GM18517 (cell line): ENCODE measurements around the gene AXIN1.
A peak's percentile ranks its signal among the peaks of the same experiment; 100 is the strongest.
"Not testable (repeated sequence)": the region's sequence is repeated elsewhere in the genome, so short reads cannot be mapped to it uniquely, and the experiment has no call there.

ENCODE experiments used
- ATAC-seq: cut with Tn5 transposase; IDR thresholded peaks from one replicate; pipeline ENCODE4 v1.9.1; 2021; ENCODE audit warnings: mild to moderate bottlenecking, moderate library complexity; ENCODE audit not compliant: unreplicated experiment

The AXIN1 gene, protein sequence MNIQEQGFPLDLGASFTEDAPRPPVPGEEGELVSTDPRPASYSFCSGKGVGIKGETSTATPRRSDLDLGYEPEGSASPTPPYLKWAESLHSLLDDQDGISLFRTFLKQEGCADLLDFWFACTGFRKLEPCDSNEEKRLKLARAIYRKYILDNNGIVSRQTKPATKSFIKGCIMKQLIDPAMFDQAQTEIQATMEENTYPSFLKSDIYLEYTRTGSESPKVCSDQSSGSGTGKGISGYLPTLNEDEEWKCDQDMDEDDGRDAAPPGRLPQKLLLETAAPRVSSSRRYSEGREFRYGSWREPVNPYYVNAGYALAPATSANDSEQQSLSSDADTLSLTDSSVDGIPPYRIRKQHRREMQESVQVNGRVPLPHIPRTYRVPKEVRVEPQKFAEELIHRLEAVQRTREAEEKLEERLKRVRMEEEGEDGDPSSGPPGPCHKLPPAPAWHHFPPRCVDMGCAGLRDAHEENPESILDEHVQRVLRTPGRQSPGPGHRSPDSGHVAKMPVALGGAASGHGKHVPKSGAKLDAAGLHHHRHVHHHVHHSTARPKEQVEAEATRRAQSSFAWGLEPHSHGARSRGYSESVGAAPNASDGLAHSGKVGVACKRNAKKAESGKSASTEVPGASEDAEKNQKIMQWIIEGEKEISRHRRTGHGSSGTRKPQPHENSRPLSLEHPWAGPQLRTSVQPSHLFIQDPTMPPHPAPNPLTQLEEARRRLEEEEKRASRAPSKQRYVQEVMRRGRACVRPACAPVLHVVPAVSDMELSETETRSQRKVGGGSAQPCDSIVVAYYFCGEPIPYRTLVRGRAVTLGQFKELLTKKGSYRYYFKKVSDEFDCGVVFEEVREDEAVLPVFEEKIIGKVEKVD

GRCh38 chr16:352547-353403 is at the start of gene AXIN1:
Gene AXIN1, minus strand, starts transcription at chr16:352723. Its CDS starts 5,698 bp downstream, at chr16:347025.
- ATAC-seq: no peak

GRCh38 chr16:401468-402348 is 49.2 kb upstream of the AXIN1 start, which contains the start of gene DECR2:
Gene DECR2, plus strand, starts transcription at chr16:401885. Its CDS starts 79 bp downstream, at chr16:401964.
- peak; percentile 52 for ATAC-seq

- no peak for ATAC-seq
These were observed 47.6 kb upstream of the AXIN1 start for GRCh38 chr16:400061-400591.

DNA sequence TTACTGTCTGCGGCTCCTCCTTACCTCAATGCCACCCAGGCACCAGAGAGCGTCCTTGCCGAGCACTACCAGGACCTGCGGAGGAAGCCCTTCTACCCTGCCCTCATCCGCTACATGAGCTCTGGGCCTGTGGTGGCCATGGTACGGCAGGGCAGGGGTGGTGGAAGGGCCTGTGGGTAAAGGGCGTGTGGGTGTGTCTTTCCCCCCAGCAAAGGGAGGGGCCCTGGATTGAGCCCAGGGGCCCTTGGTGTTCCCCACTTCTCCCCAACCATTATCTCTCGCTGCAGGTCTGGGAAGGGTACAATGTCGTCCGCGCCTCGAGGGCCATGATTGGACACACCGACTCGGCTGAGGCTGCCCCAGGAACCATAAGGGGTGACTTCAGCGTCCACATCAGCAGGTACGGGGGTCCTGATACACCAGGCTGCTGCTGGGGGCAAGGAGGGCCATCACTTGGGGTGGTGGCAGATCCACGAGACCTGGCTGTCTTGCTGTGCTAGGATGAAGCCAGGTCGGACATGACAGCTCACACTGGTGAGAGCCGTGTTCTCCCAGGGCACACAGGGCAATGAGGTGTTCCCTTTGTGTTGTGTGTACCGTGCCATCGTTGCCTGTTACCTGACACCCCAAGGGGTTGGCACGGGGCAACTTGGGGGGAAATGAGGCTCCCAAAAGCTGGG is 47.0 kb upstream of the AXIN1 start:
- ATAC-seq: no peak

DNA sequence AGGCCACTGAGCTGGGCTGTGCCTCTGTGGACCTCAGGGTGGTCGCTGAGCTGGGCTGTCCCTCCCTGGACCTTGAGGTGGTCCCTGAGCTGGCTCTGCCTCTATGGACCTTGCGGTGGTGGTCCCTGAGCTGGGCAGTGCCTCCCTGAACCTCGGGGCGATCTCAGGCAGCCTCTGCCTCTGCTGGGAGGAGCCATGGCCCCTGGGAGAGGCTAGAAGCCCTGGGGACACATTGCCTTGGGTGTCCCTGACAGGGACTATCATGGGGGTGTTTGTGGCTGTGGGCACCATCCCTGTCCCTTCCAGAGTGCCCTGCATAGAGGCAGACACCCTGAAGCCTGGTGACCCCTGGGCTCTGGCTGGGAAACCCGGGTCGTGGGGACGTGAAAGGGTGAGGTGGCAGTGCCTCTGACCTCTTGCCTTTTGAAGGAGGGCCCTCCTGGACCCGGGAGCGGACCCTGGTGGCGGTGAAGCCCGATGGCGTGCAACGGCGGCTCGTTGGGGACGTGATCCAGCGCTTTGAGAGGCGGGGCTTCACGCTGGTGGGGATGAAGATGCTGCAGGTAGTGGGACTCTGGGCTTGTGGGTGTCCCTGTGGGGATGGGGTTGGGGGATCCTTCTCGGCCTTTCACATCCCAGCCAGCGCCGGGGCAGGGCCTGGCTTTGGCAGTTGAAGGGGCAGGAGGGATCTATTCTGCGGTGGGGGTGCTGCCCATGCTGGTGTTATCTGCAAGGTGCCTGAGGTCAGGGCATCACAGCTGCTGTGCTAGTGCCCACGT is 46.2 kb upstream of the AXIN1 start:
- ATAC-seq: no peak

DNA sequence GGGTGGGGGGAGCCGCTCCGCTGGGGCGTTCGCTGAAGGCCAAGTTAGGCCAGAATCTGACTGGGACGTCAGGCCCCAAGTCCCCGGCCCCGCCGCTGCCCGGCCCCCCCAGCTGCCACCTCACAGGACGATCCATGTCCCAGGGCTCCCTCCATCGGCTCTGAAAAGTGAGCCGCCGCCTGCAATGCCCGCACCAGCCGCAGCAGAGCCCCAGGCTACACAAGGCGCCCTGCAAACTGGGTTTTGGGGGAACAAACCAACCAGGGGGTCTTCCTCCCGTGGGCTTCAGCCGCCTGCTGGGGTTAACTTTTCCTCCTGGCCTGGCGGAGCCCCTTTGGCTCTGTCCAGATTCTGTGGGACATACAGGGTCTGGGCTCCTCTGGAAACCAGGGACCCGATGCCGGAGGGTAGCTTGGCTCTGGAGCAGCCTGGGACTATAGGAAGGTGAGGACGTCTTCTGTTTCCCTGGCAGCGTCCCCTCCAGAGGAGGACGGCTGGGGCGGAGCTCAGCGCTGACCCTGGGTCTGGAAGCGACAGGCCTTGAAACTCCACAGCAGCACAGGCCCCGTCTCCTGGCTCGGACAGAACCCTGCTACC is 45.3 kb upstream of the AXIN1 start:
- ATAC-seq: no peak

DNA sequence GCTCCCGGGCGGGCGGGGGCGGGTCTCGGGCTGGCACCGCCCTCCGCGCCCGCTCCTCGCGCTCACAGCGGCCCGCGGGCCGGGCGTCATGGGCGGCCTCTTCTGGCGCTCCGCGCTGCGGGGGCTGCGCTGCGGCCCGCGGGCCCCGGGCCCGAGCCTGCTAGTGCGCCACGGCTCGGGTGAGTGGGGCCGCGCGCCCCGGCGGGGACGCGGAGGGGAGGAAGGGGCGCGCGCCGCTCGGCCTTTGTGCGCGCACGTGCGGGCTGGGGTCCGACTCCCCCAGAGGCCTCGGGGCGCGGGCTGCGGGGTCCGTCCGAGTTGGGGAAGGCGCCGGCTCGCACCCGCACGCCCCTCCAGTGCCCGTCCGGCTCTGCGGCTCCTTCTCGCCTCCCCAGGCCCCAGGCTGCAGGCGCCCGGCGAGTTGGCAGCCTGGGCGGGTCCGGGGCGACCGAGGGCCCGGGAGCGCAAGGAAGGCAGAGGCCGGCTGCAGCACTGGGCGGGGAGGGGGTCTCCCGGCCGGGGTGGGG is 44.7 kb upstream of the AXIN1 start, which contains the start of gene NME4:
TSS of gene NME4 (plus strand) at position 65 of the 527 bp plus-strand sequence. CDS start at position 89, 24 bp downstream.
- no peak for ATAC-seq

- ATAC-seq: no peak
These were observed 44.1 kb upstream of the AXIN1 start for GRCh38 chr16:396605-397004.

GRCh38 chr16:396199-396598 is 43.7 kb upstream of the AXIN1 start:
- ATAC-seq: no peak

- no peak for ATAC-seq
These were observed 40.0 kb upstream of the AXIN1 start for GRCh38 chr16:392450-393030.

GRCh38 chr16:391885-392335 is 39.4 kb upstream of the AXIN1 start:
- ATAC-seq: no peak

- ATAC-seq: no peak
These were observed 36.8 kb upstream of the AXIN1 start for GRCh38 chr16:389352-389751.

- not testable (repeated sequence) for ATAC-seq
These were observed 35.5 kb upstream of the AXIN1 start for GRCh38 chr16:387761-388666.

- no peak for ATAC-seq
These were observed 34.2 kb upstream of the AXIN1 start for GRCh38 chr16:386641-387156.

- no peak for ATAC-seq
These were observed 31.0 kb upstream of the AXIN1 start for GRCh38 chr16:383326-384051.
